GM12878 (cell line): ENCODE measurements around the gene CTNNBIP1. TPM values are rescaled to one million over a fixed set of nuclear protein-coding genes. Genes with fewer than 3 reads are reported as not detected.

Source experiments
- ATAC-seq: fragments of 200-7000 bp; cut with Tn5 transposase; 3 replicates; pipeline ENCODE4 v1.9.1; 2020; ENCODE audit warnings: mild to moderate bottlenecking, moderate library complexity
- BruUV-seq: library from RNA; stranded (reverse); fragments of 400-500 nt; replicated peaks from 2 replicates; lab custom pipeline; 2021; lab: Mats Ljungman, UMichigan
- CTCF ChIA-PET: fragments of 300-600 bp; sonication (Branson Sonifier 250); formaldehyde crosslinking; extraction: SDS; loops from one replicate; lab custom pipeline; 2021; ENCODE audit warnings: inconsistent platforms; lab: Yijun Ruan, JAX
- POLR2A ChIA-PET: fragments of 350-600 bp; formaldehyde crosslinking; extraction: SDS; loops from one replicate; lab custom pipeline; 2021; ENCODE audit warnings: inconsistent platforms; lab: Charles Lee
- RAD21 ChIA-PET: fragments of 300-600 bp; sonication (Branson Sonifier 250); formaldehyde crosslinking; loops from one replicate; lab custom pipeline; 2023; ENCODE audit warnings: antibody characterized with exemption; ENCODE audit not compliant: unreplicated experiment; lab: Charles Lee
- SMC1A ChIA-PET: fragments of 300-600 bp; sonication (Branson Sonifier 250); formaldehyde crosslinking; loops from one replicate; lab custom pipeline; 2023; ENCODE audit not compliant: unreplicated experiment, uncharacterized antibody; lab: Charles Lee
- DNase-seq: peaks from one replicate; pipeline ENCODE4 v3.0.0-alpha.2; 2011; ENCODE audit warnings: low read depth, low spot score
- FAIRE-seq: peaks from 3 replicates; lab custom pipeline; 2011; peaks lifted over from hg19 to GRCh38; lab: Jason Lieb, UNC
- H2AFZ ChIP-seq: 2 replicates; pipeline ENCODE4 v1.6.0; 2011; ENCODE audit warnings: low read depth, low read length, control low read depth; ENCODE audit not compliant: control insufficient read depth
- H3K27ac ChIP-seq: 2 replicates; pipeline ENCODE4 v1.5.1; 2011; ENCODE audit warnings: control low read depth; ENCODE audit not compliant: control insufficient read depth, insufficient read depth
- H3K27me3 ChIP-seq, 2 experiments: replicated peaks in 1 of 2; 2 replicates each; pipeline versions ENCODE4 v1.6.0 to v1.6.1; 2011; ENCODE audit warnings: low read length in 1 of 2; ENCODE audit not compliant: control insufficient read depth in 2 of 2, insufficient read depth in 2 of 2
- H3K36me3 ChIP-seq, 2 experiments: 2 replicates each; pipeline ENCODE4 v1.5.1; 2011; ENCODE audit warnings: low read length in 1 of 2; ENCODE audit not compliant: control insufficient read depth in 2 of 2, insufficient read depth in 2 of 2
- H3K4me1 ChIP-seq: 2 replicates; pipeline ENCODE4 v1.6.1; 2011; ENCODE audit warnings: mild to moderate bottlenecking, low read length, moderate library complexity, mixed read lengths; ENCODE audit not compliant: control insufficient read depth, insufficient read depth
- H3K4me2 ChIP-seq: 2 replicates; pipeline ENCODE4 v1.6.0; 2011; ENCODE audit warnings: control low read depth; ENCODE audit not compliant: control insufficient read depth, insufficient read depth
- H3K4me3 ChIP-seq: fragments of 200-600 bp; sonication (generic); 2 replicates; pipeline ENCODE4 v1.5.1; 2016
- H3K79me2 ChIP-seq: 2 replicates; pipeline ENCODE4 v1.6.0; 2011; ENCODE audit warnings: low read length; ENCODE audit not compliant: control insufficient read depth, insufficient read depth
- H3K9ac ChIP-seq: 2 replicates; pipeline ENCODE4 v1.8.0; 2011; ENCODE audit warnings: low read length, control low read depth, mixed read lengths; ENCODE audit not compliant: control insufficient read depth, insufficient read depth
- H3K9me3 ChIP-seq: replicated peaks from 3 replicates; pipeline ENCODE4 v1.5.1; 2011; ENCODE audit warnings: mild to moderate bottlenecking, low read length; ENCODE audit not compliant: control insufficient read depth, insufficient read depth
- H4K20me1 ChIP-seq: 2 replicates; pipeline ENCODE4 v1.6.0; 2011; ENCODE audit not compliant: control insufficient read depth, insufficient read depth
- ATF7 ChIP-seq: fragments of 450-650 bp; IDR thresholded peaks from 2 replicates; pipeline ENCODE4 v1.6.1; 2016; ENCODE audit warnings: low read depth, mild to moderate bottlenecking
- EP300 ChIP-seq, 2 experiments: fragments of 150-350 bp in 1 of 2; IDR thresholded peaks; 2 replicates each; pipeline ENCODE4 v1.6.1; 2011 to 2012; ENCODE audit warnings: low read depth in 2 of 2, low read length in 2 of 2, borderline replicate concordance in 1 of 2, improper control_type of control experiment in 1 of 2, inconsistent platforms in 1 of 2; ENCODE audit not compliant: control insufficient read depth in 1 of 2
- PAX5 ChIP-seq: IDR thresholded peaks from 2 replicates; pipeline ENCODE4 v1.6.1; 2011; ENCODE audit warnings: low read depth, low read length, borderline replicate concordance
- SPI1 ChIP-seq: IDR thresholded peaks from 2 replicates; pipeline ENCODE4 v1.6.1; 2011; ENCODE audit warnings: low read depth, mild to moderate bottlenecking, low read length, moderate library complexity, borderline replicate concordance; ENCODE audit not compliant: insufficient read depth
- TCF7 ChIP-seq: IDR thresholded peaks from 2 replicates; pipeline ENCODE4 v1.6.1; 2014; ENCODE audit warnings: antibody characterized with exemption, borderline replicate concordance
- WGBS: methylation state at CpG from one replicate; pipeline ENCODE4 v1.1.6; 2016; ENCODE audit warnings: low lambda C conversion rate; ENCODE audit not compliant: insufficient replicate concordance, insufficient coverage; ENCODE audit errors: missing lambda C conversion rate; 5-methylcytosine and 5-hydroxymethylcytosine counted together
- in situ Hi-C: fragments of 300-500 bp; cut with MboI; formaldehyde crosslinking; loops from 9 replicates; pipeline ENCODE4 v1.14.3; 2018; ENCODE audit warnings: mixed read lengths
- intact Hi-C: fragments of 100-400 bp; cut with micrococcal nuclease; formaldehyde crosslinking; loops from one replicate; pipeline ENCODE4 v1.14.2; 2022; ENCODE audit not compliant: unreplicated experiment
- polyA plus RNA-seq, 11 experiments: library from polyadenylated mRNA; depleted of rRNA in 4 of 11; unstranded in 6 of 11; stranded (reverse) in 5 of 11; fragments of >200 nt; fragmentation: Nextera tagmentation in 4 of 11; fragmentation: Illumina TruSeq in 1 of 11; extraction: Ambion mirVana in 4 of 11; extraction: Trizol in 1 of 11; gene quantifications; 1 replicate in 1 of 11; 2 replicates in 10 of 11; pipeline versions ENCODE4 v1.2.1 to v1.2.3, GENCODE V29; 2011 to 2016; ENCODE audit warnings: inconsistent platforms in 2 of 11, missing spikeins in 2 of 11, low read depth in 1 of 11
- total RNA-seq, 4 experiments: library from RNA; depleted of rRNA in 3 of 4; stranded (reverse); fragments of >200 nt in 3 of 4; fragmentation: Illumina TruSeq in 1 of 4; extraction: Trizol in 1 of 4; gene quantifications; 2 replicates each; pipeline versions ENCODE4 v1.2.1 to v1.2.3, GENCODE V29; 2013 to 2021
- TF ChIP-seq, protein P1 (sequence below): fragments of 450-650 bp; formaldehyde crosslinking; IDR thresholded peaks from 2 replicates; pipeline ENCODE4 v1.4.0; 2020; ENCODE audit warnings: mild to moderate bottlenecking, moderate library complexity

CTNNBIP1 gene
- total and polyA plus RNA-seq, 10 of the 15 experiments (the other 5 are each of a cell fraction or from before 2014, with no cell fraction given): 0.42 to 31.8 (median 10.8) TPM

DNA sequence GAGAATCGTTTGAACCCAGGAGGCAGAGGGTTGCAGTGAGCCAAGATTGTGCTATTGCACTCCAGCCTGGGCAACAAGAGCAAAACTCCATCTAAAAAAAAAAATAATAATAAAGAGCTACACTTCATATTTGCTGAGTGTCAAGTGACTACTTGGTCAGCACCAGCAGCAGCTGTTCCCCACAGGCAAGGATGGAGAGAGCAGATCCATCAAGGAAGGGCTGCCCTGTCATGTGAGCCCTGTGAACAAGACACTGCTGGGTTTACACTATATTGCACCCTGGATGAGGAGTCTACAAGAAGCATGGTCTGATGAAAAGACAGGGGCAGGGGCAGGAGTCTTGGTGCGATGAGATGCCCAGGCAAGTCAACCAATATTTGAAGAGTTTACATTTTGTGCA, 3.6 kb downstream of the CTNNBIP1 start:
- no peaks in the 10 kb centered on the region for H3K36me3 ChIP-seq
- H3K27ac ChIP-seq: no peak overlapping the region
- H3K4me3 ChIP-seq: no peak overlapping the region
- FAIRE-seq: no peak
- no peaks in the 10 kb centered on the region for H3K27me3 ChIP-seq
- ChIA-PET SMC1A (interaction anchor here (1.2 kb wide), 1 partner anchor 17 kb away, joined by 3 read pairs; no protein-coding TSS in a partner anchor), RAD21 (interaction anchor here (0.6 to 1.6 kb wide), 2 partner anchors 33 to 44 kb away, joined by 3 read pairs; no protein-coding TSS in a partner anchor), POLR2A (interaction anchor here (0.5 kb wide), 1 partner anchor 119 kb away, joined by 4 read pairs; no protein-coding TSS in a partner anchor), CTCF (no interaction called here)
- H2AFZ ChIP-seq: no peak overlapping the region
- WGBS: 75% methylated on average over 2 of the region's 2 CpGs
- no peak for DNase-seq
- BruUV-seq: no TSS peak
- TF ChIP-seq EP300 (IDR thresholded peaks at IDR 0.05; ENCODE audit: borderline replicate concordance in 1 of 2, control insufficient read depth in 1 of 2, low read depth in 2 of 2, low read length in 2 of 2) (no peak), PAX5 (no peak), ATF7 (no peak), TCF7 (no peak), SPI1 (no peak)
- TF ChIP-seq, protein P1, sequence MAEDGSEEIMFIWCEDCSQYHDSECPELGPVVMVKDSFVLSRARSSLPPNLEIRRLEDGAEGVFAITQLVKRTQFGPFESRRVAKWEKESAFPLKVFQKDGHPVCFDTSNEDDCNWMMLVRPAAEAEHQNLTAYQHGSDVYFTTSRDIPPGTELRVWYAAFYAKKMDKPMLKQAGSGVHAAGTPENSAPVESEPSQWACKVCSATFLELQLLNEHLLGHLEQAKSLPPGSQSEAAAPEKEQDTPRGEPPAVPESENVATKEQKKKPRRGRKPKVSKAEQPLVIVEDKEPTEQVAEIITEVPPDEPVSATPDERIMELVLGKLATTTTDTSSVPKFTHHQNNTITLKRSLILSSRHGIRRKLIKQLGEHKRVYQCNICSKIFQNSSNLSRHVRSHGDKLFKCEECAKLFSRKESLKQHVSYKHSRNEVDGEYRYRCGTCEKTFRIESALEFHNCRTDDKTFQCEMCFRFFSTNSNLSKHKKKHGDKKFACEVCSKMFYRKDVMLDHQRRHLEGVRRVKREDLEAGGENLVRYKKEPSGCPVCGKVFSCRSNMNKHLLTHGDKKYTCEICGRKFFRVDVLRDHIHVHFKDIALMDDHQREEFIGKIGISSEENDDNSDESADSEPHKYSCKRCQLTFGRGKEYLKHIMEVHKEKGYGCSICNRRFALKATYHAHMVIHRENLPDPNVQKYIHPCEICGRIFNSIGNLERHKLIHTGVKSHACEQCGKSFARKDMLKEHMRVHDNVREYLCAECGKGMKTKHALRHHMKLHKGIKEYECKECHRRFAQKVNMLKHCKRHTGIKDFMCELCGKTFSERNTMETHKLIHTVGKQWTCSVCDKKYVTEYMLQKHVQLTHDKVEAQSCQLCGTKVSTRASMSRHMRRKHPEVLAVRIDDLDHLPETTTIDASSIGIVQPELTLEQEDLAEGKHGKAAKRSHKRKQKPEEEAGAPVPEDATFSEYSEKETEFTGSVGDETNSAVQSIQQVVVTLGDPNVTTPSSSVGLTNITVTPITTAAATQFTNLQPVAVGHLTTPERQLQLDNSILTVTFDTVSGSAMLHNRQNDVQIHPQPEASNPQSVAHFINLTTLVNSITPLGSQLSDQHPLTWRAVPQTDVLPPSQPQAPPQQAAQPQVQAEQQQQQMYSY (CRISPR knock-in tag): no peak
- in situ Hi-C loops (no loop called here), intact Hi-C loops (no loop called here)
- H4K20me1 ChIP-seq: no peaks in the 10 kb centered on the region
- no peak overlapping the region for H3K9ac ChIP-seq
- H3K4me1 ChIP-seq: peaks cover 26% of the 10 kb centered on the region
- no peak for ATAC-seq
- no peaks in the 10 kb centered on the region for H3K9me3 ChIP-seq
- H3K4me2 ChIP-seq: no peak overlapping the region
- peaks cover 3% of the 10 kb centered on the region; the same call in 1 of the 2 replicates for H3K79me2 ChIP-seq
